Smooth muscle cell (in vitro differentiated cells): ENCODE data around the gene IFITM5. TPM values are rescaled to one million over a fixed set of nuclear protein-coding genes. Genes with fewer than 3 reads are reported as not detected.
A peak's percentile ranks its signal among the peaks of the same experiment; 100 is the strongest.
"Not testable (repeated sequence)": the region's sequence is repeated elsewhere in the genome, so short reads cannot be mapped to it uniquely, and the experiment has no call there.

ENCODE experiments used
- DNase-seq: peaks from one replicate; lab custom pipeline; 2025; ENCODE audit not compliant: unreplicated experiment; lab: John Stamatoyannopoulos, UW
- H2AFZ ChIP-seq: fragments of 200-600 bp; sonication (generic); 2 replicates; pipeline ENCODE4 v1.6.0; 2016; ENCODE audit warnings: antibody characterized with exemption, low read depth, mild to moderate bottlenecking
- H3F3A ChIP-seq: fragments of 200-600 bp; sonication (generic); 2 replicates; pipeline ENCODE4 v1.6.0; 2017; ENCODE audit warnings: antibody characterized with exemption, low read depth
- H3K27ac ChIP-seq: fragments of 200-600 bp; sonication (generic); 2 replicates; pipeline ENCODE4 v1.5.1; 2016; ENCODE audit warnings: low read depth, mild to moderate bottlenecking
- H3K27me3 ChIP-seq: fragments of 200-600 bp; sonication (generic); 2 replicates; pipeline ENCODE4 v1.6.1; 2016; ENCODE audit warnings: low read depth, mild to moderate bottlenecking
- H3K36me3 ChIP-seq: fragments of 200-600 bp; sonication (generic); 2 replicates; pipeline ENCODE4 v1.5.1; 2016; ENCODE audit warnings: low read depth
- H3K4me1 ChIP-seq: fragments of 200-600 bp; sonication (generic); 2 replicates; pipeline ENCODE4 v1.5.1; 2016; ENCODE audit warnings: low read depth
- H3K4me2 ChIP-seq: fragments of 200-600 bp; sonication (generic); 2 replicates; pipeline ENCODE4 v1.6.0; 2016; ENCODE audit warnings: mild to moderate bottlenecking
- H3K4me3 ChIP-seq: fragments of 200-600 bp; sonication (generic); 2 replicates; pipeline ENCODE4 v1.5.1; 2016; ENCODE audit warnings: mild to moderate bottlenecking
- H3K79me2 ChIP-seq: fragments of 200-600 bp; sonication (generic); 2 replicates; pipeline ENCODE4 v1.6.0; 2016; ENCODE audit warnings: low read depth, mild to moderate bottlenecking
- H3K9ac ChIP-seq: fragments of 200-600 bp; sonication (generic); 2 replicates; pipeline ENCODE4 v1.6.0; 2016; ENCODE audit warnings: low read depth
- H3K9me3 ChIP-seq: fragments of 200-600 bp; sonication (generic); replicated peaks from 2 replicates; pipeline ENCODE4 v1.5.1; 2016; ENCODE audit warnings: low read depth
- H4K20me1 ChIP-seq: fragments of 200-600 bp; sonication (generic); 2 replicates; pipeline ENCODE4 v1.6.0; 2016; ENCODE audit warnings: low read depth
- WGBS: methylation state at CpG from one replicate; pipeline ENCODE4 v1.1.7; 2016; ENCODE audit warnings: low lambda C conversion rate; 5-methylcytosine and 5-hydroxymethylcytosine counted together
- polyA plus RNA-seq: library from polyadenylated mRNA; unstranded; fragments of >200 nt; fragmentation: Nextera tagmentation; extraction: Ambion mirVana; gene quantifications from 2 replicates; pipeline ENCODE4 v1.2.1, GENCODE V29; 2016
- total RNA-seq: library from RNA; depleted of rRNA; stranded (reverse); fragments of >200 nt; gene quantifications from 2 replicates; pipeline ENCODE4 v1.2.3, GENCODE V29; 2014
- TF ChIP-seq, protein P1 (sequence below): fragments of 200-600 bp; sonication (generic); IDR thresholded peaks from 2 replicates; pipeline ENCODE4 v1.5.1; 2017; ENCODE audit warnings: borderline replicate concordance, mild to moderate bottlenecking, antibody characterized with exemption; ENCODE audit not compliant: insufficient read depth, poor library complexity, severe bottlenecking

Gene IFITM5
- total and polyA plus RNA-seq, 2 experiments from 2014 or later: not detected

DNA sequence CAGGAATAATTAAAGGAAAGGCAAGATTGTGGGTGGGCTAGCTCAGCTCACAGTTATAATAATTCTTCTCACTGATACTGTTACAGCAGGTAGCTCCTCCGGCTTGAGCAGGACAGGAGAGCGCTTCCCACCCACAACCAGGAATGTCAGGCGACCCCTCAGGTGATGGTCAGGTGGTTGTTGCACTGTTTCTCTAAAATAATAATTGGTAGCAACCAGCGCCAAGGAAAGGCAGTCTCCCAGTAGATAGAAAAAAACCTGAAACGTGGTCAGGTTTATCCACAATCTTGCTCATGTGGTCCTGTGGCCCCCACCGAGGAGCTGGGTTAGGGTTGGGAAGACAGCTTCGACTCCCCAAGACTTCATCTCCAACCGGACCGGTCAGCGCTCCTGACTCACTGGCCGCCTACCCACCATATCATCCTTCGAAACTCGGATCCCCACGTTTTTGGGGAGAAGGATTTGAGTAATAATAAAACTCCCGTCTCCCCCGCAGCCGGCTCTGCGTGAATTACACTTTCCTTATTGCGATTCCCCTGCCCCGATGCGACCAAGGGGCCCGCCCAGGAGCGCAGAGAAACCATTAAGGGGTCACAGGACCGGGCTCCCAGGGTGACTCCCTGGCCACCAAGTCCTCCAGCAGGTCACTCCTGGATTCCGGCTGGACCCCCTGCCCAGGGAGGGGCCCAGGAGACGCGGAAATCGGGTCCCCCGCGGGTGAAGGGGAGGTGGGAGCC lies 18.5 kb upstream of the IFITM5 start:
- WGBS: 15% methylated on average over 15 of the region's 30 CpGs

DNA sequence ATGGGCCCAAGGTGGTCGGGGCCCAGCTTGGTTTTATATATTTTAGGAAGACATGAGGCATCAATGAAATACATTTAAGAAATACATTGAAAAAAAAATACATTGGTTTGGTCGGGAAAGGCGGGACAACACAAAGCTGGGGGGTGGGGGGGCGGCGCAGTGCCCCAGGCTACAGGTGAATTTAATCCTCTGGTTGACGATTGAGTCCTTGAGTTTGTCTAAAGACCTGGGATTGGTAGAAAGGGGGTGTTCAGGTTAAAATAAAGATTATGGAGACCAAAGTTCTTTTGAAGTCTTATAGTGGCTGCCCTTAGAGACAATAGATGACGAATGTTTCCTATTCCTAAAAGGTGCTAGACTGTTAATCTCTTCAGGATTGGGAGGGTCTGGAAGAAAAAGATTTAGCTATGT lies 17.6 kb upstream of the IFITM5 start:
- TF ChIP-seq, protein P1, sequence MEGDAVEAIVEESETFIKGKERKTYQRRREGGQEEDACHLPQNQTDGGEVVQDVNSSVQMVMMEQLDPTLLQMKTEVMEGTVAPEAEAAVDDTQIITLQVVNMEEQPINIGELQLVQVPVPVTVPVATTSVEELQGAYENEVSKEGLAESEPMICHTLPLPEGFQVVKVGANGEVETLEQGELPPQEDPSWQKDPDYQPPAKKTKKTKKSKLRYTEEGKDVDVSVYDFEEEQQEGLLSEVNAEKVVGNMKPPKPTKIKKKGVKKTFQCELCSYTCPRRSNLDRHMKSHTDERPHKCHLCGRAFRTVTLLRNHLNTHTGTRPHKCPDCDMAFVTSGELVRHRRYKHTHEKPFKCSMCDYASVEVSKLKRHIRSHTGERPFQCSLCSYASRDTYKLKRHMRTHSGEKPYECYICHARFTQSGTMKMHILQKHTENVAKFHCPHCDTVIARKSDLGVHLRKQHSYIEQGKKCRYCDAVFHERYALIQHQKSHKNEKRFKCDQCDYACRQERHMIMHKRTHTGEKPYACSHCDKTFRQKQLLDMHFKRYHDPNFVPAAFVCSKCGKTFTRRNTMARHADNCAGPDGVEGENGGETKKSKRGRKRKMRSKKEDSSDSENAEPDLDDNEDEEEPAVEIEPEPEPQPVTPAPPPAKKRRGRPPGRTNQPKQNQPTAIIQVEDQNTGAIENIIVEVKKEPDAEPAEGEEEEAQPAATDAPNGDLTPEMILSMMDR: no peak
- Histone ChIP-seq H2AFZ (no peak overlapping the region), H3K9me3 (no peaks in the 10 kb centered on the region), H4K20me1 (peaks cover 29% of the 10 kb centered on the region), H3K9ac (no peak overlapping the region), H3K4me3 (peak overlapping the region; percentile 66), H3K4me2 (peak overlapping the region; percentile 96), H3K27me3 (peaks cover 8% of the 10 kb centered on the region), H3K4me1 (peaks cover 40% of the 10 kb centered on the region), H3F3A (no peaks in the 10 kb centered on the region), H3K27ac (no peak overlapping the region), H3K79me2 (peaks cover 48% of the 10 kb centered on the region), H3K36me3 (no peaks in the 10 kb centered on the region)
- no peak for DNase-seq
- 39% methylated on average over 5 of the region's 7 CpGs for WGBS

More for the DNA sequence above, 18.5 kb upstream of the IFITM5 start:
- Histone ChIP-seq H3K4me3 (peak overlapping the region; percentile 7), H3K4me1 (peaks cover 31% of the 10 kb centered on the region), H3K4me2 (peak overlapping the region; percentile 96), H3K79me2 (peaks cover 48% of the 10 kb centered on the region), H4K20me1 (peaks cover 29% of the 10 kb centered on the region)
- H3K27me3 ChIP-seq, H3K27ac ChIP-seq, H3K9me3 ChIP-seq, H3F3A ChIP-seq, H3K9ac ChIP-seq, DNase-seq, H2AFZ ChIP-seq, H3K36me3 ChIP-seq: not testable (repeated sequence)

DNA sequence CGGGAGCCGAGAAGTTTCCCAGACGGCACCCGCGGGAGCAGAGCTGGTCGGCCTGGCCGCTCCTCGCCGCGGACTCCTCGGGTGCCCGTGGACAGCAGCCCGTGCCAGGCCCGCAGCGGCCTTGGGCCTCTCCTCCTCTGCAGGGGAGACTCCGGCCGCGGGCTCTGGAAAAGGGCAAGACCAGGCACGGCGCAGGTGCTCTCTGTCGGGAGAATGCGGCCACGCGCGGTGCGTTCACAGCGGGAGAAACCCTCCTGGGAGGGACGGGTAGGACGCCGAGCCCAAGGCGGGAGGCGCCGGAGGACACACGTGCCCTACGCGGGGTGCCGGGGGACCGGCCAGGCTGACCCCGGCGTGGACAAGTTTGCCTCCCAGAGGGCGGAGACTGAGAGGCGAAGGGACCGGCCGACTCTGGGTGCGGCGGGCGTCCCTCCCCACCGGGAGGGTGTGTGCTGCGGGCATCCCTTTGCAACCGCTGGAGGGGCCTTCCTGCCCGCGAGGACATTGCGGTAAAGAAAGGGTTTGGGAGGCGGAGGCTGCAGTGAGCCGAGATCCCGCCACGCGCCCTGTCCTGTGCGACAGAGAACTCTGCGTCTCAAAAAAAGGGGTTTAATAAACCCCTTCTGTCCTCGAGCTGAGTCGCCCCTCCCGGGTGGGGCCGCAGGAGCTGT lies 16.8 kb upstream of the IFITM5 start:
- peaks cover 43% of the 10 kb centered on the region for H3K4me1 ChIP-seq
- H3K9ac ChIP-seq: peak overlapping the region; percentile 16
- H3K79me2 ChIP-seq: peaks cover 48% of the 10 kb centered on the region
- peaks cover 8% of the 10 kb centered on the region for H3K27me3 ChIP-seq
- 6% methylated on average over 59 of the region's 64 CpGs for WGBS
- no peak overlapping the region for H2AFZ ChIP-seq
- no peaks in the 10 kb centered on the region for H3K9me3 ChIP-seq
- no peaks in the 10 kb centered on the region for H3K36me3 ChIP-seq
- DNase-seq: no peak
- H3K4me2 ChIP-seq: peak overlapping the region; percentile 96
- H3F3A ChIP-seq: no peaks in the 10 kb centered on the region
- peak overlapping the region; percentile 11 for H3K27ac ChIP-seq
- TF ChIP-seq, protein P1: no peak
- peak overlapping the region; percentile 66 for H3K4me3 ChIP-seq
- peaks cover 29% of the 10 kb centered on the region for H4K20me1 ChIP-seq

DNA sequence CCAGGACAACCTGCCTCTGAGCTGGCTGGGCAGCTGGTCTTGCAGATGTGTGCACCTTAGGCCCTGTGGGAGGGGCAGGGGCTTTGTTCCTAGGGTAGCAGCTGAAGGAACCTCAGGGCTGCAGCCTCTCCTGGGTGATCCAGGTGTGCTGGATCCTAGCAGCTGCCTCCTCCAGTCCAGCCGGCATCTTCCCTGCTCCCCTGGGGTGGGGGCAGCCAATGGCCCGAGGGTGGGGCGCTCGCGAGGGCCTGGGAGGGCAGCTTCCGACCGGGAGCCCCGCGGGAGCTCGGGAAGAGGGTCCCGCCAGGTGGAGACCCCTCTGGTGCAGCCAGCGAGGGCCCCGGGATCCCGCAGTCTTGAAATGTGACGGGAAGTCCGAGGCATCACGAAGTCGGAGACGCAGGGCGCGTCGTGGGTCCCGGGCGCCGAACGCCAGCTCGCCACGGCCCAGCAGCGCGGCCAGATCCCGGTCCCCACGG lies 16.2 kb upstream of the IFITM5 start:
- Histone ChIP-seq H3K9ac (peak overlapping the region; percentile 16), H3K4me2 (peak overlapping the region; percentile 96), H3K9me3 (no peaks in the 10 kb centered on the region), H2AFZ (no peak overlapping the region), H3F3A (no peaks in the 10 kb centered on the region), H3K27me3 (peaks cover 8% of the 10 kb centered on the region), H3K36me3 (no peaks in the 10 kb centered on the region), H3K4me1 (peaks cover 43% of the 10 kb centered on the region), H3K27ac (no peak overlapping the region), H3K4me3 (peak overlapping the region; percentile 66), H3K79me2 (peaks cover 47% of the 10 kb centered on the region), H4K20me1 (peaks cover 29% of the 10 kb centered on the region)
- TF ChIP-seq, protein P1: no peak
- DNase-seq: no peak
- WGBS: 15% methylated on average over 17 of the region's 32 CpGs
